ENCODE measurements around the gene OGFOD2.

OGFOD2 gene

GRCh38 chr12:122944605-122945592 is 30.1 kb upstream of the OGFOD2 start:
- no peak overlapping the region for H3K4me3 ChIP-seq (IDR thresholded peaks at IDR 0.05; ENCODE audit: insufficient read depth, low read depth, low read length)
- H3K27ac ChIP-seq = no peak overlapping the region
- no peak for TF ChIP-seq CTCF (conservative IDR thresholded peaks at IDR 0.05; ENCODE audit: low read depth, low read length)
- no peak overlapping the region for H3K4me2 ChIP-seq
- H3K9ac ChIP-seq = no peak overlapping the region
- H3K36me3 ChIP-seq (ENCODE audit: insufficient read depth) = no peaks in the 10 kb centered on the region
- H2AFZ ChIP-seq (ENCODE audit: low read depth) = no peak overlapping the region
- H3K4me1 ChIP-seq (ENCODE audit: low read depth, poor library complexity, severe bottlenecking) = peaks cover 15% of the 10 kb centered on the region
- no peaks in the 10 kb centered on the region for H3K79me2 ChIP-seq (ENCODE audit: insufficient read depth, low read depth)
- H3K27me3 ChIP-seq (ENCODE audit: insufficient read depth, low read depth) = no peaks in the 10 kb centered on the region
- H4K20me1 ChIP-seq (ENCODE audit: insufficient read depth) = no peaks in the 10 kb centered on the region

- Histone ChIP-seq H3K9ac (no peak overlapping the region), H3K27ac (no peak overlapping the region), H3K4me1 (ENCODE audit: low read depth, poor library complexity, severe bottlenecking) (peaks cover 19% of the 10 kb centered on the region)
These were observed 28.2 kb upstream of the OGFOD2 start for GRCh38 chr12:122946690-122947341.

GRCh38 chr12:122947352-122947792 is 27.7 kb upstream of the OGFOD2 start:
- no peak for TF ChIP-seq CTCF (conservative IDR thresholded peaks at IDR 0.05; ENCODE audit: low read depth, low read length)
- Histone ChIP-seq H3K4me2 (no peak overlapping the region), H3K4me3 (IDR thresholded peaks at IDR 0.05; ENCODE audit: insufficient read depth, low read depth, low read length) (no peak overlapping the region), H3K79me2 (ENCODE audit: insufficient read depth, low read depth) (no peaks in the 10 kb centered on the region), H3K27ac (no peak overlapping the region), H2AFZ (ENCODE audit: low read depth) (no peak overlapping the region), H3K36me3 (ENCODE audit: insufficient read depth) (no peaks in the 10 kb centered on the region), H4K20me1 (ENCODE audit: insufficient read depth) (no peaks in the 10 kb centered on the region), H3K9ac (no peak overlapping the region), H3K27me3 (ENCODE audit: insufficient read depth, low read depth) (no peaks in the 10 kb centered on the region), H3K4me1 (ENCODE audit: low read depth, poor library complexity, severe bottlenecking) (peaks cover 18% of the 10 kb centered on the region)

More at GRCh38 chr12:122946690-122947341, 28.2 kb upstream of the OGFOD2 start:
- Histone ChIP-seq H3K4me2 (no peak overlapping the region), H3K4me3 (IDR thresholded peaks at IDR 0.05; ENCODE audit: insufficient read depth, low read depth, low read length) (no peak overlapping the region), H3K36me3 (ENCODE audit: insufficient read depth) (no peaks in the 10 kb centered on the region), H4K20me1 (ENCODE audit: insufficient read depth) (no peaks in the 10 kb centered on the region), H3K27me3 (ENCODE audit: insufficient read depth, low read depth) (no peaks in the 10 kb centered on the region), H2AFZ (ENCODE audit: low read depth) (no peak overlapping the region), H3K79me2 (ENCODE audit: insufficient read depth, low read depth) (no peaks in the 10 kb centered on the region)
- TF ChIP-seq CTCF (conservative IDR thresholded peaks at IDR 0.05; ENCODE audit: low read depth, low read length) = no peak

GRCh38 chr12:122948605-122949004 is 26.4 kb upstream of the OGFOD2 start:
- Histone ChIP-seq H3K79me2 (ENCODE audit: insufficient read depth, low read depth) (no peaks in the 10 kb centered on the region), H3K9ac (no peak overlapping the region), H3K27me3 (ENCODE audit: insufficient read depth, low read depth) (no peaks in the 10 kb centered on the region), H3K4me3 (IDR thresholded peaks at IDR 0.05; ENCODE audit: insufficient read depth, low read depth, low read length) (no peak overlapping the region), H4K20me1 (ENCODE audit: insufficient read depth) (no peaks in the 10 kb centered on the region), H3K4me2 (no peak overlapping the region), H3K27ac (no peak overlapping the region), H3K36me3 (ENCODE audit: insufficient read depth) (no peaks in the 10 kb centered on the region), H3K4me1 (ENCODE audit: low read depth, poor library complexity, severe bottlenecking) (peaks cover 14% of the 10 kb centered on the region), H2AFZ (ENCODE audit: low read depth) (no peak overlapping the region)
- no peak for TF ChIP-seq CTCF (conservative IDR thresholded peaks at IDR 0.05; ENCODE audit: low read depth, low read length)

Data from KMS-11 (cell line).